ENCODE results near the gene ATR. TPM values are rescaled to one million over a fixed set of nuclear protein-coding genes. Genes with fewer than 3 reads are reported as not detected.

ATR gene
- total RNA-seq, 2 donors from 2014 or later, result 13.9 to 20.3 TPM

GRCh38 chr3:142523921-142524566 is 54.5 kb downstream of the ATR start:
- no peak for DNase-seq
- TF ChIP-seq, protein P1, sequence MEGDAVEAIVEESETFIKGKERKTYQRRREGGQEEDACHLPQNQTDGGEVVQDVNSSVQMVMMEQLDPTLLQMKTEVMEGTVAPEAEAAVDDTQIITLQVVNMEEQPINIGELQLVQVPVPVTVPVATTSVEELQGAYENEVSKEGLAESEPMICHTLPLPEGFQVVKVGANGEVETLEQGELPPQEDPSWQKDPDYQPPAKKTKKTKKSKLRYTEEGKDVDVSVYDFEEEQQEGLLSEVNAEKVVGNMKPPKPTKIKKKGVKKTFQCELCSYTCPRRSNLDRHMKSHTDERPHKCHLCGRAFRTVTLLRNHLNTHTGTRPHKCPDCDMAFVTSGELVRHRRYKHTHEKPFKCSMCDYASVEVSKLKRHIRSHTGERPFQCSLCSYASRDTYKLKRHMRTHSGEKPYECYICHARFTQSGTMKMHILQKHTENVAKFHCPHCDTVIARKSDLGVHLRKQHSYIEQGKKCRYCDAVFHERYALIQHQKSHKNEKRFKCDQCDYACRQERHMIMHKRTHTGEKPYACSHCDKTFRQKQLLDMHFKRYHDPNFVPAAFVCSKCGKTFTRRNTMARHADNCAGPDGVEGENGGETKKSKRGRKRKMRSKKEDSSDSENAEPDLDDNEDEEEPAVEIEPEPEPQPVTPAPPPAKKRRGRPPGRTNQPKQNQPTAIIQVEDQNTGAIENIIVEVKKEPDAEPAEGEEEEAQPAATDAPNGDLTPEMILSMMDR (IDR thresholded peaks at IDR 0.05), result no peak
- Histone ChIP-seq H3K27me3 (no peaks in the 10 kb centered on the region), H3K9me3 (no peaks in the 10 kb centered on the region), H3K4me3 (no peak overlapping the region), H3K9ac (ENCODE audit: low read depth in 2 of 2, low read length in 2 of 2) (no peak overlapping the region), H3K36me3 (no peaks in the 10 kb centered on the region), H3K27ac (no peak overlapping the region), H3K4me1 (no peaks in the 10 kb centered on the region)
- intact Hi-C loops (cut with DNase I), result no loop called here

DNA sequence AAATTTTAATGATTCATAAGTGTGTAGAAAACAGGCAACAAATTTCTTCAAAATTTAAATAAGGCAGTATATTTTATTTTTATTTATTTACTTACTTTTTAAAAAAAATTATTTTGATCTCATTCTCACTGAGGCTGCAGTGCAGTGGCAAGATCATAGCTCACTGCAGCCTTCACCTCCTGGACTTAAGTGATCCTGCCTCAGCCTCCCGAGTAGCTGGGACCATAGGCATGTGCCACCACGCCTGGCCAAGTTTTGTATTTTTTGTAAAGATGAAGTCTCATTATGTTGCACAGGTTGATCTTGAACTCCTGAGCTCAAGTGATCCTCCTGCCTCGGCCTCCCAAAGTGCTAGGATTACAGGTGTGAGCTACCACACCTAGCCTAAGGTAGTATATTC is 69.5 kb downstream of the ATR start:
- H3K4me1 ChIP-seq, result no peaks in the 10 kb centered on the region
- no peak overlapping the region for H3K4me3 ChIP-seq
- H3K36me3 ChIP-seq, result no peaks in the 10 kb centered on the region
- H3K27me3 ChIP-seq, result no peaks in the 10 kb centered on the region
- no peaks in the 10 kb centered on the region for H3K9me3 ChIP-seq
- intact Hi-C loops (cut with DNase I), result no loop called here
- no peak for DNase-seq
- no peak overlapping the region for H3K9ac ChIP-seq (ENCODE audit: low read depth in 2 of 2, low read length in 2 of 2)
- H3K27ac ChIP-seq, result no peak overlapping the region
- TF ChIP-seq, protein P1 (IDR thresholded peaks at IDR 0.05), result no peak

DNA sequence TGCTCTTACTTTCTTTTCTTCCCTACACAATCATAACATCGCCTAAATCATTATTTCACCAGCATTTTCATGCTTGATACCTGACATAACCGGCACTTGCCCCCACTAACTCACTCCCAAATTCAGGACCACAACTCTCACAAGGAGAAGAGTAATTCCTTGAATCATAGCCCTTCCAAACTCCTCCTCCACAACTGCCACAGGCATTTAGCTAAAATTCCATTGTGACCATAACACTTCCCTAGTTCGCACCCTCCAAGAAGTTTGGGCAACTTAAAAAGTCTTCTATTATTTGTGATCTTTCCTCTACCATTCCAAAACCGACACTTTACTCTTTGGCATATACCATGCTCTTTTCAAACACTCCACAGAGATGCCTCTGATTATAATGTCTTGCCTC is 71.3 kb downstream of the ATR start:
- H3K36me3 ChIP-seq, result no peaks in the 10 kb centered on the region
- TF ChIP-seq, protein P1 (IDR thresholded peaks at IDR 0.05), result no peak
- no peaks in the 10 kb centered on the region for H3K4me1 ChIP-seq
- H3K27ac ChIP-seq, result no peak overlapping the region
- no peak for DNase-seq
- H3K4me3 ChIP-seq, result no peak overlapping the region
- no peak overlapping the region for H3K9ac ChIP-seq (ENCODE audit: low read depth in 2 of 2, low read length in 2 of 2)
- intact Hi-C loops (cut with DNase I), result no loop called here
- no peaks in the 10 kb centered on the region for H3K9me3 ChIP-seq
- no peaks in the 10 kb centered on the region for H3K27me3 ChIP-seq

DNA sequence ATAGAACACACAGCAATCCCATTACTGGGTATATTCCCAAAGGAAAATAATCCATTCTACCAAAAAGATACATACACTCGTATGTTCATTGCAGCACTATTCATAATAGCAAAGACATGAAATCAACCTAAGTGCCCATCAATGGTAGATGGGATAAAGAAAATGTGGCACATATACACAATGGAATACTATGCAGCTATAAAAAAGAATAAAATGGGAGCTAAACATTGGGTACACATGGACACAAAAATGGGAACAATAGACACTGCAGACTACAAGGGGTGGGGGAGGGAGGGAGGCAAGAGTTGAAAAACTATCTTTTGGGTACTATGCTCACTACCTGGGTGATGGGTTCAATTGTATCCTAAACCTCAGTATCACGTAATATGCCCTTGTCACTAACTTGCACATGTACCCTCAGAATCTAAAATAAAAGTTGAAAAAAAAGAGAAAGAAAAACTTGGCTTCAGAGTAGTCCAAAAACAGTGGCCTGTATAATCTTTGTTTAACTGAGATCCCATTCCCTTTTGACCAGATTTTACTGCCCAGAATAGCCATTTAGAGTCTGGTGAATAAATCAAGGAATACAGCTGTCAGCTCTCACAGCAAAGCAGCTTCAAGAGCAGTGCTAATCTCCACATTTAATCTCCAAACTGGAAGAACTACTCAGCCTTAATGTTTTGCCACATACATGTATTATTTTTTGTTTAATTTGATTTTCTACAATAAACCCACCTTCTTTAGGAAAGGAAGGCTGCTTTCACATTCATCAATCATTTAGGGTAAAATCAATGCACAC is 76.1 kb downstream of the ATR start:
- intact Hi-C loops (cut with DNase I), result no loop called here
- Histone ChIP-seq H3K27me3 (no peaks in the 10 kb centered on the region), H3K36me3 (no peaks in the 10 kb centered on the region), H3K9ac (ENCODE audit: low read depth in 2 of 2, low read length in 2 of 2) (no peak overlapping the region), H3K27ac (no peak overlapping the region), H3K9me3 (no peaks in the 10 kb centered on the region), H3K4me1 (no peaks in the 10 kb centered on the region), H3K4me3 (no peak overlapping the region)
- TF ChIP-seq, protein P1 (IDR thresholded peaks at IDR 0.05), result no peak
- DNase-seq, result no peak

DNA sequence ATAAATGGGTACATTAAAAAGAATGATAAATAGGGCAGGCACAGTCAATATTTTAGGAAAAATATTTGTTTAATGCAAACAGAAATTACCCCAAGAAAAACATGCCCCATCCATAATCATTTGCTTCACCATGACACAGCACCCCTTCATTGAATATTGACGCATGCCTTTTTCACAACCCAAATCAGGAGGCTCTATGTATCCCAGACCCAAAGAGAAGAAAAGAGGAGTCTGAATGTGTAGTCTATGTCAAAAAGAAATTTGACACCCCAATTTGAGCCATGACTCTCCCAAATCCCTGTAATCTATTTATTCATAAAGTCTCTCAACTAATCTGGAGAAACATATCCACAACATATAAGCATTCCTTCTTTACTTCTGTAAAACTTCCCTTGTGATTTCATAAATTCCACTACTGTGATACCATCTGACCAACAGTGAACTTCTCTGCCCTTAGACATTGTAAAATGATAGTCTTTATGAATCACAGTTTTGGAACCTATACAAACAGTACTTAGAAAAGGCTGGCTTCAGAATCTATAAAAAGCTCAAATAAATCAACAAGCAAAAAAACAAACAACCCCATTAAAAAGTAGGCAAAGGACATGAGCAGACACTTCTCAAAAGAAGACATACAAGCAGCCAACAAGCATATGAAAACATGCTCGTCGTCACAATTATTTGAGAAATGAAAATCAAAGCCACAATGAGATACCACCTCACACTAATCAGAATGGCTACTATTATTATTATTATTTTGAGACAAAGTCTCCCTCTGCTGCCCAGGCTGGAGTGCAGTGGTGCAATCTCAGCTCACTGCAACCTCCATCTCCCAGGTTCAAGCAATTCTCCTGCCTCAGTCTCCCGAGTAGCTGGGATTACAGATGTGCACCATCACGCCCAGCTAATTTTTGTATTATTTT is 77.3 kb downstream of the ATR start:
- TF ChIP-seq, protein P1 (IDR thresholded peaks at IDR 0.05), result no peak
- Histone ChIP-seq H3K27me3 (no peaks in the 10 kb centered on the region), H3K4me3 (no peak overlapping the region), H3K36me3 (no peaks in the 10 kb centered on the region), H3K4me1 (no peaks in the 10 kb centered on the region), H3K9ac (ENCODE audit: low read depth in 2 of 2, low read length in 2 of 2) (no peak overlapping the region), H3K9me3 (no peaks in the 10 kb centered on the region), H3K27ac (no peak overlapping the region)
- intact Hi-C loops (cut with DNase I), result no loop called here
- DNase-seq, result no peak
